Measurements from ENCODE around the gene SLC24A2. TPM values are rescaled to one million over a fixed set of nuclear protein-coding genes. Genes with fewer than 3 reads are reported as not detected.
A peak's percentile ranks its signal among the peaks of the same experiment; 100 is the strongest.

The SLC24A2 gene
- polyA plus RNA-seq, 1 of the 3 experiments (the other 2 are of a cell fraction) = not detected

DNA sequence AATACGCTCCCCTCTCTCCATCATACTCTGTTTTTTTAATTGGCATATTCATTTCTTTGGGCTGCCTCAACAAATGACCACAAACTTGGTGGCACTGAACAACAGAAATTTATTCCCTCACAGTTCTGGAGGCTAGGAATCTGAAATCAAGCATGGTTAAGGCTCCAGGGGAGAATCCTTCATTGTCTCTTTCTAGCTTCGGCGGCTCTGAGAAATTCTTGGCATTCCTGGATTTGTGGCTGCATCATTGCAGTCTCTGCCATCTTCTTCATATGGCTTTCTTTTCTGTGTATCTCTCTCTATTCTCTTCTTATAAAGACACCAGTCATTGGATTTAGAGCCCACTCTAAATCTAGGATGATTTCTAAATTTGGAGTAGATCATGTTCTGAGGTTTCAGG lies 10.9 kb upstream of the SLC24A2 start:
- no peak overlapping the region for H3K27ac ChIP-seq (ENCODE audit: low read depth in 2 of 2, low read length in 1 of 2)
- H3K27me3 ChIP-seq (ENCODE audit: insufficient read depth) = no peaks in the 10 kb centered on the region
- no peaks in the 10 kb centered on the region for H3K9me2 ChIP-seq
- DNase-seq = no peak
- WGBS (ENCODE audit: low lambda C conversion rate) = 14% methylated on average over 3 of the region's 3 CpGs
- no peak overlapping the region for H3K4me2 ChIP-seq
- H3F3A ChIP-seq (replicated peaks; ENCODE audit: insufficient read depth) = no peaks in the 10 kb centered on the region
- no peak overlapping the region for H3K9ac ChIP-seq
- ChIA-PET CTCF (no interaction called here), POLR2A (no interaction called here)
- no peaks in the 10 kb centered on the region for H3K9me3 ChIP-seq
- no peaks in the 10 kb centered on the region for H3K79me2 ChIP-seq (ENCODE audit: insufficient read depth)
- no peak for TF ChIP-seq SMC3 (IDR thresholded peaks at IDR 0.05; ENCODE audit: low read depth, low read length)
- no peak for TF ChIP-seq EP300 (IDR thresholded peaks at IDR 0.05; ENCODE audit: borderline replicate concordance in 1 of 2, low read depth in 1 of 2, low read length in 1 of 2)
- TF ChIP-seq, protein P1, sequence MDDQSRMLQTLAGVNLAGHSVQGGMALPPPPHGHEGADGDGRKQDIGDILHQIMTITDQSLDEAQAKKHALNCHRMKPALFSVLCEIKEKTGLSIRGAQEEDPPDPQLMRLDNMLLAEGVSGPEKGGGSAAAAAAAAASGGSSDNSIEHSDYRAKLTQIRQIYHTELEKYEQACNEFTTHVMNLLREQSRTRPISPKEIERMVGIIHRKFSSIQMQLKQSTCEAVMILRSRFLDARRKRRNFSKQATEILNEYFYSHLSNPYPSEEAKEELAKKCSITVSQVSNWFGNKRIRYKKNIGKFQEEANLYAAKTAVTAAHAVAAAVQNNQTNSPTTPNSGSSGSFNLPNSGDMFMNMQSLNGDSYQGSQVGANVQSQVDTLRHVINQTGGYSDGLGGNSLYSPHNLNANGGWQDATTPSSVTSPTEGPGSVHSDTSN (IDR thresholded peaks at IDR 0.05) = no peak
- no peak for TF ChIP-seq GABPA (IDR thresholded peaks at IDR 0.05; ENCODE audit: low read depth)
- no peak for TF ChIP-seq YY1 (IDR thresholded peaks at IDR 0.05; ENCODE audit: low read depth)
- TF ChIP-seq RFX5 (IDR thresholded peaks at IDR 0.05; ENCODE audit: low read length) = no peak
- TF ChIP-seq, protein P2, sequence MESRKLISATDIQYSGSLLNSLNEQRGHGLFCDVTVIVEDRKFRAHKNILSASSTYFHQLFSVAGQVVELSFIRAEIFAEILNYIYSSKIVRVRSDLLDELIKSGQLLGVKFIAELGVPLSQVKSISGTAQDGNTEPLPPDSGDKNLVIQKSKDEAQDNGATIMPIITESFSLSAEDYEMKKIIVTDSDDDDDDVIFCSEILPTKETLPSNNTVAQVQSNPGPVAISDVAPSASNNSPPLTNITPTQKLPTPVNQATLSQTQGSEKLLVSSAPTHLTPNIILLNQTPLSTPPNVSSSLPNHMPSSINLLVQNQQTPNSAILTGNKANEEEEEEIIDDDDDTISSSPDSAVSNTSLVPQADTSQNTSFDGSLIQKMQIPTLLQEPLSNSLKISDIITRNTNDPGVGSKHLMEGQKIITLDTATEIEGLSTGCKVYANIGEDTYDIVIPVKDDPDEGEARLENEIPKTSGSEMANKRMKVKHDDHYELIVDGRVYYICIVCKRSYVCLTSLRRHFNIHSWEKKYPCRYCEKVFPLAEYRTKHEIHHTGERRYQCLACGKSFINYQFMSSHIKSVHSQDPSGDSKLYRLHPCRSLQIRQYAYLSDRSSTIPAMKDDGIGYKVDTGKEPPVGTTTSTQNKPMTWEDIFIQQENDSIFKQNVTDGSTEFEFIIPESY (IDR thresholded peaks at IDR 0.05; ENCODE audit: borderline replicate concordance, low read depth) = no peak
- TF ChIP-seq, protein P3, sequence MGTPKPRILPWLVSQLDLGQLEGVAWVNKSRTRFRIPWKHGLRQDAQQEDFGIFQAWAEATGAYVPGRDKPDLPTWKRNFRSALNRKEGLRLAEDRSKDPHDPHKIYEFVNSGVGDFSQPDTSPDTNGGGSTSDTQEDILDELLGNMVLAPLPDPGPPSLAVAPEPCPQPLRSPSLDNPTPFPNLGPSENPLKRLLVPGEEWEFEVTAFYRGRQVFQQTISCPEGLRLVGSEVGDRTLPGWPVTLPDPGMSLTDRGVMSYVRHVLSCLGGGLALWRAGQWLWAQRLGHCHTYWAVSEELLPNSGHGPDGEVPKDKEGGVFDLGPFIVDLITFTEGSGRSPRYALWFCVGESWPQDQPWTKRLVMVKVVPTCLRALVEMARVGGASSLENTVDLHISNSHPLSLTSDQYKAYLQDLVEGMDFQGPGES (IDR thresholded peaks at IDR 0.05; ENCODE audit: low read depth, low read length) = no peak
- TF ChIP-seq, protein P4, sequence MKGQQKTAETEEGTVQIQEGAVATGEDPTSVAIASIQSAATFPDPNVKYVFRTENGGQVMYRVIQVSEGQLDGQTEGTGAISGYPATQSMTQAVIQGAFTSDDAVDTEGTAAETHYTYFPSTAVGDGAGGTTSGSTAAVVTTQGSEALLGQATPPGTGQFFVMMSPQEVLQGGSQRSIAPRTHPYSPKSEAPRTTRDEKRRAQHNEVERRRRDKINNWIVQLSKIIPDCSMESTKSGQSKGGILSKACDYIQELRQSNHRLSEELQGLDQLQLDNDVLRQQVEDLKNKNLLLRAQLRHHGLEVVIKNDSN (IDR thresholded peaks at IDR 0.05; ENCODE audit: borderline replicate concordance, low read depth) = no peak
- no peak for TF ChIP-seq SIN3A (IDR thresholded peaks at IDR 0.05; ENCODE audit: borderline replicate concordance, low read depth, low read length)
- no peak overlapping the region for H3K4me3 ChIP-seq (ENCODE audit: low read depth in 2 of 2, low read length in 1 of 2)
- H2AFZ ChIP-seq (ENCODE audit: low read depth) = no peak overlapping the region
- H4K20me1 ChIP-seq (ENCODE audit: insufficient read depth) = no peaks in the 10 kb centered on the region
- H3K36me3 ChIP-seq (replicated peaks in 1 of 2; ENCODE audit: control insufficient read depth in 1 of 2, insufficient read depth in 2 of 2, low read length in 1 of 2) = no peaks in the 10 kb centered on the region
- H3K4me1 ChIP-seq (ENCODE audit: control insufficient read depth in 1 of 2, insufficient read depth in 2 of 2, low read depth in 1 of 2, low read length in 1 of 2) = peaks cover 0 to 2% of the 10 kb centered on the region in 2 experiments; a peak in 2 of 4 replicates

DNA sequence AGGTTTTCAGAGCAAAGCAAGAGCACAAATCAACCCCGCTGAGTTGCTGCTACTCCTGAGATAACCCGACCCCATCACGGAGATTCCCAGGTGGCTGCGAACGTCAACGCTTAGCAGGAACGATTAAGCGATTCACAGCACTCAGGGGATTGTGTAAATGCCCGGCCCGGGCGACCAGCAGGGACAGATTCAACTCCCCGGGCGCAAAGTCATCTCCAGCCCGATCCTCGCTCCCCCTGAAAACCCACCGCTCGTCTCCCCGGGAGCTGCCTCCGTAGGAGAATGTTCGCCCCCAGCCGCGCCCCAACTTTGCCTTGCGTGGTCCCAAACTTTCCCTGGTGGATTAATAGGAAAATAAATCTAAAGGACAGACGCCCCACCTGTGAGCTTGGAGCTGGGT lies 685 bp downstream of the SLC24A2 start:
- POLR2A ChIA-PET = no interaction called here
- WGBS (ENCODE audit: low lambda C conversion rate) = 14% methylated on average over 21 of the region's 24 CpGs

More for the DNA sequence above, 685 bp downstream of the SLC24A2 start:
- Histone ChIP-seq H3K4me2 (no peak overlapping the region), H3K4me1 (ENCODE audit: control insufficient read depth in 1 of 2, insufficient read depth in 2 of 2, low read depth in 1 of 2, low read length in 1 of 2) (peaks cover 0 to 7% of the 10 kb centered on the region in 2 experiments; a peak in 1 of 4 replicates), H3K9me3 (no peaks in the 10 kb centered on the region), H3F3A (replicated peaks; ENCODE audit: insufficient read depth) (no peaks in the 10 kb centered on the region), H4K20me1 (ENCODE audit: insufficient read depth) (no peaks in the 10 kb centered on the region), H3K27ac (ENCODE audit: low read depth in 2 of 2, low read length in 1 of 2) (no peak overlapping the region), H2AFZ (ENCODE audit: low read depth) (no peak overlapping the region), H3K4me3 (ENCODE audit: low read depth in 2 of 2, low read length in 1 of 2) (peak overlapping the region in 1 of 2 experiments; percentile 30; a peak in 1 of 4 replicates), H3K79me2 (ENCODE audit: insufficient read depth) (no peaks in the 10 kb centered on the region), H3K9me2 (no peaks in the 10 kb centered on the region), H3K36me3 (replicated peaks in 1 of 2; ENCODE audit: control insufficient read depth in 1 of 2, insufficient read depth in 2 of 2, low read length in 1 of 2) (no peaks in the 10 kb centered on the region), H3K9ac (no peak overlapping the region), H3K27me3 (ENCODE audit: insufficient read depth) (peaks cover 8% of the 10 kb centered on the region)
- DNase-seq = peak; percentile 64
- TF ChIP-seq EP300 (IDR thresholded peaks at IDR 0.05; ENCODE audit: borderline replicate concordance in 1 of 2, low read depth in 1 of 2, low read length in 1 of 2) (no peak), MXI1 (IDR thresholded peaks at IDR 0.05; ENCODE audit: low read depth, low read length) (no peak)
- TF ChIP-seq, protein P5, sequence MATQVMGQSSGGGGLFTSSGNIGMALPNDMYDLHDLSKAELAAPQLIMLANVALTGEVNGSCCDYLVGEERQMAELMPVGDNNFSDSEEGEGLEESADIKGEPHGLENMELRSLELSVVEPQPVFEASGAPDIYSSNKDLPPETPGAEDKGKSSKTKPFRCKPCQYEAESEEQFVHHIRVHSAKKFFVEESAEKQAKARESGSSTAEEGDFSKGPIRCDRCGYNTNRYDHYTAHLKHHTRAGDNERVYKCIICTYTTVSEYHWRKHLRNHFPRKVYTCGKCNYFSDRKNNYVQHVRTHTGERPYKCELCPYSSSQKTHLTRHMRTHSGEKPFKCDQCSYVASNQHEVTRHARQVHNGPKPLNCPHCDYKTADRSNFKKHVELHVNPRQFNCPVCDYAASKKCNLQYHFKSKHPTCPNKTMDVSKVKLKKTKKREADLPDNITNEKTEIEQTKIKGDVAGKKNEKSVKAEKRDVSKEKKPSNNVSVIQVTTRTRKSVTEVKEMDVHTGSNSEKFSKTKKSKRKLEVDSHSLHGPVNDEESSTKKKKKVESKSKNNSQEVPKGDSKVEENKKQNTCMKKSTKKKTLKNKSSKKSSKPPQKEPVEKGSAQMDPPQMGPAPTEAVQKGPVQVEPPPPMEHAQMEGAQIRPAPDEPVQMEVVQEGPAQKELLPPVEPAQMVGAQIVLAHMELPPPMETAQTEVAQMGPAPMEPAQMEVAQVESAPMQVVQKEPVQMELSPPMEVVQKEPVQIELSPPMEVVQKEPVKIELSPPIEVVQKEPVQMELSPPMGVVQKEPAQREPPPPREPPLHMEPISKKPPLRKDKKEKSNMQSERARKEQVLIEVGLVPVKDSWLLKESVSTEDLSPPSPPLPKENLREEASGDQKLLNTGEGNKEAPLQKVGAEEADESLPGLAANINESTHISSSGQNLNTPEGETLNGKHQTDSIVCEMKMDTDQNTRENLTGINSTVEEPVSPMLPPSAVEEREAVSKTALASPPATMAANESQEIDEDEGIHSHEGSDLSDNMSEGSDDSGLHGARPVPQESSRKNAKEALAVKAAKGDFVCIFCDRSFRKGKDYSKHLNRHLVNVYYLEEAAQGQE (IDR thresholded peaks at IDR 0.05; ENCODE audit: low read depth, low read length) = no peak
- CTCF ChIA-PET = interaction anchor here (1.1 to 1.3 kb wide), 2 partner anchors 11 to 12 kb away, joined by 3 to 4 read pairs; no protein-coding TSS in a partner anchor
